OCI-LY7 (cell line): ENCODE results near the gene THRSP. TPM values are rescaled to one million over a fixed set of nuclear protein-coding genes. Genes with fewer than 3 reads are reported as not detected.
"Not testable (repeated sequence)": the region's sequence is repeated elsewhere in the genome, so short reads cannot be mapped to it uniquely, and the experiment has no call there.

Experiments used
- BruUV-seq: library from RNA; stranded (reverse); fragments of 400-500 nt; replicated peaks from 2 replicates; lab custom pipeline; 2021; lab: Mats Ljungman, UMichigan
- CTCF ChIA-PET: fragments of 300-600 bp; sonication (Branson Sonifier 250); formaldehyde crosslinking; loops from one replicate; lab custom pipeline; 2022; ENCODE audit warnings: antibody characterized with exemption; ENCODE audit not compliant: unreplicated experiment; lab: Charles Lee
- POLR2A ChIA-PET: fragments of 300-600 bp; sonication (Branson Sonifier 250); formaldehyde crosslinking; loops from one replicate; lab custom pipeline; 2022; ENCODE audit warnings: antibody characterized with exemption; lab: Charles Lee
- DNase-seq: peaks from one replicate; pipeline ENCODE4 v3.0.0-alpha.2; 2015; ENCODE audit warnings: low spot score
- H2AFZ ChIP-seq: fragments of 200-600 bp; sonication (generic), shearing (Covaris generic); 2 replicates; pipeline ENCODE4 v1.6.1; 2014; ENCODE audit warnings: mild to moderate bottlenecking, antibody characterized with exemption, low read length, moderate library complexity
- H3K27ac ChIP-seq: fragments of 200-600 bp; sonication (generic); 2 replicates; pipeline ENCODE4 v1.5.1; 2014; ENCODE audit warnings: mixed run types, low read depth, mild to moderate bottlenecking, moderate library complexity, low read length, inconsistent platforms; ENCODE audit not compliant: poor library complexity, severe bottlenecking
- H3K36me3 ChIP-seq: fragments of 200-600 bp; sonication (generic); 2 replicates; pipeline ENCODE4 v1.6.1; 2014; ENCODE audit warnings: mild to moderate bottlenecking, antibody characterized with exemption, low read length, moderate library complexity, mixed read lengths; ENCODE audit not compliant: insufficient read depth
- H3K4me1 ChIP-seq: fragments of 200-600 bp; sonication (generic); 2 replicates; pipeline ENCODE4 v1.5.1; 2014; ENCODE audit warnings: mild to moderate bottlenecking, low read length; ENCODE audit not compliant: insufficient read depth, poor library complexity, severe bottlenecking
- H3K4me2 ChIP-seq: fragments of 200-600 bp; sonication (generic); 2 replicates; pipeline ENCODE4 v1.6.1; 2014; ENCODE audit warnings: mild to moderate bottlenecking, low read length
- H3K4me3 ChIP-seq: fragments of 200-600 bp; sonication (generic); 2 replicates; pipeline ENCODE4 v1.5.1; 2014; ENCODE audit warnings: mild to moderate bottlenecking, low read depth, low read length; ENCODE audit not compliant: poor library complexity, severe bottlenecking
- H3K79me2 ChIP-seq: fragments of 200-600 bp; sonication (generic); 2 replicates; pipeline ENCODE4 v1.6.1; 2016; ENCODE audit warnings: low read depth, mild to moderate bottlenecking, low read length, moderate library complexity, mixed read lengths; ENCODE audit not compliant: insufficient read depth
- H3K9me2 ChIP-seq: fragments of 200-600 bp; sonication (generic); 2 replicates; pipeline ENCODE4 v1.6.1; 2016; ENCODE audit warnings: mild to moderate bottlenecking, low read length, mixed read lengths; ENCODE audit not compliant: insufficient read depth
- H3K9me3 ChIP-seq: fragments of 200-600 bp; sonication (generic); 2 replicates; pipeline ENCODE4 v1.6.1; 2014; ENCODE audit warnings: mild to moderate bottlenecking, mixed run types, low read length, mixed read lengths
- H4K20me1 ChIP-seq: fragments of 200-600 bp; sonication (generic); 2 replicates; pipeline ENCODE4 v1.6.1; 2014; ENCODE audit warnings: mild to moderate bottlenecking, antibody characterized with exemption, low read length, moderate library complexity, mixed read lengths; ENCODE audit not compliant: insufficient read depth
- EZH2phosphoT487 ChIP-seq: fragments of 200-600 bp; sonication (generic); IDR thresholded peaks from 2 replicates; pipeline ENCODE4 v1.6.1; 2018; ENCODE audit warnings: low read depth, borderline replicate concordance, mild to moderate bottlenecking, mixed run types, antibody characterized with exemption, low read length, moderate library complexity, mixed read lengths
- intact Hi-C: fragments of 100-400 bp; cut with micrococcal nuclease; formaldehyde crosslinking; loops from one replicate; pipeline ENCODE4 v1.10.0; 2022; ENCODE audit not compliant: unreplicated experiment
- total RNA-seq, 2 experiments: library from RNA; depleted of rRNA in 1 of 2; stranded (reverse); fragments of >200 nt in 1 of 2; shearing (Covaris generic) in 1 of 2; gene quantifications; 2 replicates each; pipeline ENCODE4 v1.2.3, GENCODE V29; 2014 to 2022
- TF ChIP-seq, protein P1 (sequence below): fragments of 200-600 bp; sonication (generic); conservative IDR thresholded peaks from 2 replicates; pipeline ENCODE4 v1.5.1; 2014; ENCODE audit warnings: mild to moderate bottlenecking, antibody characterized with exemption, low read length, moderate library complexity, mixed read lengths

Gene THRSP
- total RNA-seq, 2 experiments from 2014 or later, result not detected

DNA sequence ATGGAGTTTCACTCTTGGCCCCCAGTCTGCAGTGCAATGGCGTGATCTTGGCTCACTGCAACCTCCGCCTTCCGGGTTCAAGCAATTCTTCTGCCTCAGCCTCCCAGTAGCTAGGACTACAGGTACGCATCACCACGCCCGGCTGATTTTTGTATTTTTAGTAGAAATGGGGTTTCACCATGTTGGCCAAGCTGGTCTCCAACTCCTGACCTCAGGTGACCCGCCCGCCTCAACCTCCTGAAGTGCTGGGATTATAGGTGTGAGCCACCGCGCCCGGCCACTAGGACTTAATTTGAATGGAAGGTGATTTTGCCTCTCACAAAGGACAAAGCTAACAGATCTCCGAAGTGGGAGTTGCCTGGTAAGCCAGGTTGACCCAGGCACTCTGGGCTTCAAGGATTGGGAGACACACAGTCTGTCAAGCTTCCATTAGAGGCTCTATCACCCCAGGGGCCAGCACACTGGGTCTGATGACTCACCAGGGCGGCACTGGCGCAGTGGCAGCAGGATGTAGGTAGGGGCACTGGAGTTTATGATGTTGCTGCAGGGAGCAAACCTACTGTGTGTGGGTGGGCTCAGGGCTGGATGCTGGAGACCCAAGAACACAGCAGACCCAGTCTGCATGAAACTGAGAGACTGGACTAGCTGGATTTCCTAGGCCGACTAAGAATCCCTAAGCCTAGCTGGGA lies 22.8 kb upstream of the THRSP start:
- CTCF ChIA-PET, result no interaction called here
- BruUV-seq, result no TSS peak
- no peaks in the 10 kb centered on the region for H3K9me3 ChIP-seq
- no peaks in the 10 kb centered on the region for H3K4me1 ChIP-seq
- no peaks in the 10 kb centered on the region for H3K36me3 ChIP-seq
- no peaks in the 10 kb centered on the region for H4K20me1 ChIP-seq
- POLR2A ChIA-PET, result interaction anchor here (0.9 kb wide), 1 partner anchor 391 kb away, joined by 3 read pairs; no protein-coding TSS in a partner anchor
- H3K4me2 ChIP-seq, result no peak overlapping the region
- no peak overlapping the region for H2AFZ ChIP-seq
- no peak overlapping the region for H3K27ac ChIP-seq
- no peaks in the 10 kb centered on the region for H3K9me2 ChIP-seq
- no peaks in the 10 kb centered on the region for H3K79me2 ChIP-seq
- intact Hi-C loops, result no loop called here
- TF ChIP-seq, protein P1, sequence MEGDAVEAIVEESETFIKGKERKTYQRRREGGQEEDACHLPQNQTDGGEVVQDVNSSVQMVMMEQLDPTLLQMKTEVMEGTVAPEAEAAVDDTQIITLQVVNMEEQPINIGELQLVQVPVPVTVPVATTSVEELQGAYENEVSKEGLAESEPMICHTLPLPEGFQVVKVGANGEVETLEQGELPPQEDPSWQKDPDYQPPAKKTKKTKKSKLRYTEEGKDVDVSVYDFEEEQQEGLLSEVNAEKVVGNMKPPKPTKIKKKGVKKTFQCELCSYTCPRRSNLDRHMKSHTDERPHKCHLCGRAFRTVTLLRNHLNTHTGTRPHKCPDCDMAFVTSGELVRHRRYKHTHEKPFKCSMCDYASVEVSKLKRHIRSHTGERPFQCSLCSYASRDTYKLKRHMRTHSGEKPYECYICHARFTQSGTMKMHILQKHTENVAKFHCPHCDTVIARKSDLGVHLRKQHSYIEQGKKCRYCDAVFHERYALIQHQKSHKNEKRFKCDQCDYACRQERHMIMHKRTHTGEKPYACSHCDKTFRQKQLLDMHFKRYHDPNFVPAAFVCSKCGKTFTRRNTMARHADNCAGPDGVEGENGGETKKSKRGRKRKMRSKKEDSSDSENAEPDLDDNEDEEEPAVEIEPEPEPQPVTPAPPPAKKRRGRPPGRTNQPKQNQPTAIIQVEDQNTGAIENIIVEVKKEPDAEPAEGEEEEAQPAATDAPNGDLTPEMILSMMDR, result no peak
- TF ChIP-seq EZH2phosphoT487, result no peak
- H3K4me3 ChIP-seq, result no peak overlapping the region
- no peak for DNase-seq

DNA sequence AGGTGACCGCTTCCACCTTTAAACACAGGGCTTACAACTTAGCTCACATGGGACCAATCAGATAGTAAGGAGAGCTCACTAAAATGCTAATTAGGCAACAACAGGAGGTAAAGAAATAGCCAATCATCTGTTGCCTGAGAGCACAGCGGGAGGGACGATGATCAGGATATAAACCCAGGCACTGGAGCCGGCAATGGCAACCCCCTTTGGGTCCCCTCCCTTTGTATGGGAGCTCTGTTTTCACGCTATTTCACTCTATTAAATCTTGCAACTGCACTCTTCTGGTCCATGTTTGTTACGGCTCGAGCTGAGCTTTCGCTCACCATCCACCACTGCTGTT lies 22.3 kb upstream of the THRSP start:
- H3K4me1 ChIP-seq, H3K4me2 ChIP-seq, H3K79me2 ChIP-seq, H4K20me1 ChIP-seq, BruUV-seq, H3K4me3 ChIP-seq, H3K9me3 ChIP-seq, H3K9me2 ChIP-seq, H3K36me3 ChIP-seq, DNase-seq, H3K27ac ChIP-seq, intact Hi-C loops, H2AFZ ChIP-seq, CTCF ChIA-PET: not testable (repeated sequence)
- POLR2A ChIA-PET, result interaction anchor here (0.9 kb wide), 1 partner anchor 392 kb away, joined by 3 read pairs; no protein-coding TSS in a partner anchor

DNA sequence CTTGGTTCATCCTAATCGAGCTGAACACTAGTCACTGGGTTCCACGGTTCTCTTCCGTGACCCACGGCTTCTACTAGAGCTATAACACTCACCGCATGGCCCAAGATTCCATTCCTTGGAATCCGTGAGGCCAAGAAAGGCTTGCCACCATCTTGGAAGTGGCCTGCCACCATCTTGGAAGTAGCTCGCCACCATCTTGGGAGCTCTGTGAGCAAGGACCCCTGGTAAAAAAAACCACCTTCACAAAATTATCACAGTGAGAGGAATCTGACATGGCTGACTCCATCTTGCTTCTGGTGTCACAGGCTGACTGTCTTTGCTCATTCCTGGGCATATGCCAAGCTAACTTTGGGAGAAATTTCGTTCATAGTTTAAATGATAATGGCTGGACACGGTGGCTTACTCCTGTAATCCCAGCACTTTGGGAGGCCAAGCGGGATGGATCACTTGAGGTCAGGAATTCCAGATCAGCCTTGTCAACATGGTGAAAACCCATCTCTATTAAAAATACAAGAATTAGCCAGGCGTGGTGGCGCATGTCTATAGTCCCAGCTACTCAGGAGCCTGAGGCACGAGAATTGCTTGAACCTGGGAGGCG lies 21.7 kb upstream of the THRSP start:
- CTCF ChIA-PET, result no interaction called here
- no peaks in the 10 kb centered on the region for H3K79me2 ChIP-seq

More for the DNA sequence above, 21.7 kb upstream of the THRSP start:
- H3K4me3 ChIP-seq, result no peak overlapping the region
- H3K9me2 ChIP-seq, result no peaks in the 10 kb centered on the region
- H3K4me2 ChIP-seq, result no peak overlapping the region
- no peaks in the 10 kb centered on the region for H3K36me3 ChIP-seq
- intact Hi-C loops, result no loop called here
- DNase-seq, result no peak
- peaks cover 3% of the 10 kb centered on the region for H3K4me1 ChIP-seq
- no peaks in the 10 kb centered on the region for H3K9me3 ChIP-seq
- H2AFZ ChIP-seq, result no peak overlapping the region
- H3K27ac ChIP-seq, result no peak overlapping the region
- no TSS peak for BruUV-seq
- H4K20me1 ChIP-seq, result no peaks in the 10 kb centered on the region
- no peak for TF ChIP-seq EZH2phosphoT487
- TF ChIP-seq, protein P1, result no peak
- POLR2A ChIA-PET, result interaction anchor here (0.6 to 0.9 kb wide), 2 partner anchors 32 to 392 kb away, joined by 3 to 5 read pairs; no protein-coding TSS in a partner anchor
